Brain pericyte (primary cell): ENCODE results near the gene LSM11.

Experiments used
- DNase-seq: peaks from one replicate; pipeline ENCODE4 v3.0.0-alpha.2; 2012; ENCODE audit warnings: low read depth, low spot score

LSM11 gene

DNA sequence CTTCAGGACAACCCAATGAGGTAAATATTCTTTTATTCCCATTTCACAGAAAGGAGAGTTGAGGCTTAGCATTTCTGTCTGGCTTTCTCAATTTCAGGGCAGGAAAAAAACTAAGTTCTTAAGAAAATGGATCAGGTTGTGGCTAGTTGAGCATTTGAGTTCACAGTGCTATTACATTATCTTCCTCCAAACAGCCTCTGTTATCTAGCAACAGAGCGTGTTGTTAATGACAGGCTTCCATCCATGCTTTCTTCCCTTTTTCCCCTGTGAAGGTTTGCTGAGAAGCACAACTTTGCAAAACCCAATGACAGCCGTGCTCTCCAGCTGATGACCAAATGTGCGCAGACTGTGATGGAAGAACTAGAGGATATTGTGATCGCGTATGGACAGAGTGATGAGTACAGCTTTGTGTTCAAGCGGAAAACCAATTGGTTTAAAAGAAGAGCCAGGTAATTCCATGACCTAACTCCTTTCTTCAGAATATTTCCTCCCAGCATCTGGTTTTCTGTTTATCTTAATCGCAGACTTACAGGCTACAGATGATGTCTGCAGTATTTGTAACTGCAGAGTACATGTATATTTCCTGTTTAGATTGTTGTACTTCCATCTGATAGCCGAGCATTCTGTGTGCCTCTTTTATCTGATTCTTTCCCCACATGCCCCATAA is 10.8 kb upstream of the LSM11 start:
- DNase-seq, result no peak

GRCh38 chr5:157734436-157734835 is 9.1 kb upstream of the LSM11 start:
- DNase-seq, result no peak

GRCh38 chr5:157735991-157736390 is 7.5 kb upstream of the LSM11 start:
- no peak for DNase-seq

- no peak for DNase-seq
Observed at GRCh38 chr5:157739388-157740228, 3.9 kb upstream of the LSM11 start.

DNA sequence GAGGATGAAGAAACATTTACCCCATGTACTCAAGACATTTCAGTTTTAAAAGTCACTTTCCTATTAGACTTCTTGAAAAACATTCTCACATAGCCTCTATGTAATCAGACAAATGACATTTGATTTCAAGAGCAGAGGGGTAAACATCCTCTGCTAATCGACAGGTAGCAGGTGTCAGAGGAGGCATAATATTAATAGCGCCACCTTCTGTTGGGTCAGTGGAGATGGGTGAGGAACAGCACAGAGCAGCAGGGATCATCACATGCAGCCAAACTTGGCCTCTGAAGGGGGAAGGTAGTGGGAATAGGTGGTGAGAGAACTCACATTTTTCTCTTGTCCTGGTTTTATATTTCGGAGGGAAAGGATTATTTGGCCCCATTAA is 3.3 kb upstream of the LSM11 start:
- no peak for DNase-seq

GRCh38 chr5:157741131-157741530 is 2.4 kb upstream of the LSM11 start:
- DNase-seq, result no peak

- no peak for DNase-seq
Observed at GRCh38 chr5:157744051-157745011, 819 bp downstream of the LSM11 start.

- DNase-seq, result no peak
Observed at GRCh38 chr5:157745041-157745456, 1.5 kb downstream of the LSM11 start.

DNA sequence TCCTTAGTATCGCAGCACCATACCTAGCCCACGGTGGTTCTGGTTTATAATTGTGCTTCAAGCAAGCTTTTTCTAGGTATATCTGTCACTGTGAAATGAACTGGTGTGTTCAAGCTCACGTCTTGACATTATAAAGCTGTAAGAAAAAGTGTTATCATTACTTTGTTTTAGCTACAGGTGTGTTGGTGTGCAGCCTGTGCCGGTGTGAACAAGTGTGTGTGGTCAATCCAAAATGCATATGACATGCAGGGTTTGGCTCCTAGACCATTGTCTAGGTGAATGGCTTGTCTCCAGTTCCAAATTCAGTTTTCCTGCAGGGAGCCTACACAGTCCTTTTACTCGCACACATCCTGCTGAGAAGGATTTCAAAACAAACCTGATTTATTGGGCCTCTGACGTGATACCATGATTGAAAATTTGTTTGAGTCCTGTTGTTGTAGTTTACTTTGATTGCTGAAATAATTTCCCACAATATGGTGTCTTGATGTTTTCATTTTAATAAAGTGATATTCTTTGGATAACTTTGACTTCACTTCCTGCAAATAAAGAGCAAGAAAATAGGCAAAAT is 3.7 kb downstream of the LSM11 start:
- DNase-seq, result no peak

- DNase-seq, result no peak
Observed at GRCh38 chr5:157747766-157748700, 4.5 kb downstream of the LSM11 start.

DNA sequence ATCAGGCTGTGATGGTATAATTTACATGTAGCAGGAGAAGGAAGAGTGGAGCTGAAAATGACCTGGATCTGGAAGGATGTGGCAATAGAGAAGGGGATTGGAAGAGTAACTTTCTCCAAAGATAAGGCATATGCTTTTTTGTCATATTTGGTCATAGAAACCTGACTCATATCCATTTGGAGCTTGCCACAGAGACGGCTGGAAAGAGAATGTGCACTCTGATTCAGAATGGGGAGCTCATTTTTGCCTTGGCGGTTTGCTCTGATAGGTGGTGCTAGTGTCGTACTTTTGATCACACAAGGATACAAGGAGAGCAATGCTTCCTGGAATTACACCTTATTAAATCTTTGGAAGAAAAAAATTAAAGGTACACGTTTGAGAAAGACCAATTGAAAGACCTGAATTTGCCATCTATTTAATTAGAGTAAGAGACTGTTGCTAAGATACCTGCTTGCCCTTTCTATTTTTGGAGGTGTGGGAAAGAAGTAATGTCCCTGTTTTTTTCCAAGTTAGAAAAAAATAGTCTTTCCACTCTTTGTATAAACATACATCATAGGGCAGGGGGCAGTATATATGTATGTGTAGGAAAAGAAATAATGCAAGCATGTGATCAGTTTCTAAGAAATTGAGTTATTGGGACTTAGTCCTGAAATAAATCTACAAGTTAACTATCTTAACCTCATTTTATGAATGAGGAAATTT is 5.4 kb downstream of the LSM11 start:
- no peak for DNase-seq

DNA sequence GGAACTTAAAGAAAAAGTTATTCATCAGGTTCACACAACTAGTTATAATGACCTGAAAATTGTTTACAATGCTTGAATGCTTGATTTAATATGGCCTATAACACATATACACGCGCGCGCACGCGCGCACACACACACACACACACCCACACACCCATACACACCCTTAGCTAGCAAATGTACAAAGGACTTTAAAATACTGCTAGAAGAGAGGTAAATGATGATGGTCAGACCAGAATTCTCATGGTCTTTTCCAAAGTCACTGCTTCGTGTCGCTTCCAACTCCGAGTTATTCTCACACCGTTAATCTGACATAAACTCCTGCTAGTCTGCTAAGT is 5.9 kb downstream of the LSM11 start:
- no peak for DNase-seq

- DNase-seq, result no peak
Observed at GRCh38 chr5:157750320-157750719, 6.8 kb downstream of the LSM11 start.

DNA sequence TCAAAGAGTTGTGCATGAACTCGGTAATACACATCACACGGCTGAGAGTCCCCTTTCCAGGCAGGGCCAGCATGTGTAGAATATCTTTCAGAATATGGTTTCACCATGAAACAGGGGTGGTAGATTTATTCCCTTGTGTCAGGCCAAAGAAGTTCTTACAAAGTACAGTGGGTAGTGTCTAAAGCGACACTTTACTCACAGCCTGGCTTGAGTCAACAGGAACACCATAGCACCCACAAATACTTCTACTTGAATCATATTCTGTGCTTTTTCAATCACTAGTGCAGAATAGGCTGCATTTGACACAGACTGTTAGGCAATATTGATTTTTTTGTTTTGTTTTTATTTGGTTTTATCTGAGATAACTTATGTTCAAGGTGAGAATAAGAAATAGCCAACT is 12.6 kb downstream of the LSM11 start:
- DNase-seq, result no peak

DNA sequence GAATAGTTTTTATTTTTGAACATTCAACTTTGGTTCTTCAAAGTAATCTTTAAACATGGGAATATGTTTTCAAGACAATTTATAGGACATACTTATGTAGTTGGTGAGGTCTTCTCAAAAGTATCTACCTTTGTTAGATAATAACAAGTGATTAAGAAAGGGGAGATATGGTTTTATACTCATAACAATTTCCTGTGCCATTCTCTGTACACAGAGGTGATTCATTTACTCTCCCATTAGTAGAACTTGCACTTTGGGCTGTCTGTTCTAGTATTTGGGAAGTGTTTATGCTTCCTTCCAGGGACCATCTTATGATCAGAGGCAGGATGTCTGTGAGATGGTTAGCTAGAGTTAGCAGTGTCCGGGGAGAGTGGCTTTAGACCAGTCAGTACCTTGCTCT is 15.2 kb downstream of the LSM11 start:
- DNase-seq, result no peak

DNA sequence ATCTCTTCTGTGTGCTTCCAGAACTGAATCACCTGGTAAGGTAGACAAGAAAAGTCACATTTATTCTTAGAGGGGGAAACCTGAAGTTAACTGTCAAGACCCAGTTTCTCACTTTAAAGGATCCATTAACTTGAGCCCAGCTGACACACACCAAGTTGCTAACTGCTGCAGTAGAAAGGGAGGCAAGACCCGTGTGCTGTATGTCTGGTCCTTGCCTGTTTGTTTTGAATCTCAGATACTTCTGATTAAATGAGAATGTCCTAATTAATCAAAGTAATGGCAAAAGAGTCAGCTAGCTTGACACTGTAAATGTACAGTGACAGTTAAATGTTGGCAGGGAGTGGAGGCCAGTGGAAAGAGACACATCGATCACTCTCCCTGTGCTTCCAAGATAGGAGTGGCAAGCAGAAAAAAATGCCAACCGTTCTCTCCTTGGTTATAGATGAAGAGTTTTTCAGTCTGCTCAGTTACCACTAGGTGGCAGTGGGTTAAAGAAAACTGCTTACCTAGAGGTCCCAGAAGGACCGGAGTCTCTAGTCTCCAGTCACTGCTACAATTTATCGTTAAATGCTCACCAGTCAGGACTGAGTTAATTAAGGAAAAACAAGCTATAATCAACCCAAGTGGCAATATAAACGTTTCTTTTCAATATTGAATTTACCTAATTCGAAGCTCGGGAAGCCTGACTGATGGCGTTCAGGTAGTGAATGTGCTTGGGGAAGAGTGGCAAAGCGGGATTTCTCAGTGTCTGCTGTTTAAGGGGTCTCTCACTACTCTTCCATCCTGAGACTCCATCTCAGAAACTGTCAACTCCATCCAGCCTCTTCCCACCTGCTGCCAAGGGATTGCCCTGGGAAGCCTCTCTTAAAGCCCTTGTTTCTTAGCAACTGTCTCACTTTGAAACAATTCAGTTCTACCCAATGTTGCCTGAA is 18.4 kb downstream of the LSM11 start:
- no peak for DNase-seq

DNA sequence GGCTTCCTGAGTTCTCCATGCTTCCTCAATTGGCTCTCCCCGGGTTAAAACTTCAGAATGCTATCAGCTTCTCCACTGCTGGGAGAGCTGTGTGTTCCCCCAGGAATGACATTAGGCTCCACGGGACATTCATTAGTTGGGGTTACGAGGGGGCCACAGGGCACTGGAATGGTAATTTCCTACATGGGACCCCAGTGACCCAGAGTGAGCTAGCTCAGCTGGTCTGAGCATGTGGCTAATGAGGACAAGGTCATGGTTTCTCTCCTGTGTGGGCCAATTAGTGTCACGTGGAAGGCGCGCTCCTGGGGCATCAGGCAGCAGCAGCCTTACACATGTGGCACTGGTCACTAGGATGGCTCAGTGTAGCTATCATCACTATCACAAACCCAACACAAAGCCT is 21.0 kb downstream of the LSM11 start:
- no peak for DNase-seq

DNA sequence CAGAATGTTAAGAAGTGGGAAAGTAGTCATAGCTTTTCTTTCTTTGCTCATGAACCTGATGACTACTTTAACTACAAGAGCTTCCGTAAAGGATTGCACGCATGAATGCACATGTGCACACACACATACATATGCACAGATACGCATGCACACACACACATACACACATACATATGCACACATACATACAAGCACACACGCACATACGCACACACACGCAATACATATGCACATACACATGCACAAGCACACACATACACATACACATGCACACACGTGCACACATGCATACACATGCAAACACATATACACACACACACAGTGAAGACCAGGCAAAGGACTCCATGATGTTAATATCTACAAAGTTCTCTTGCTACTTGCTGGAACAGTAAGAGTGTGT is 22.9 kb downstream of the LSM11 start:
- no peak for DNase-seq

- no peak for DNase-seq
Observed at GRCh38 chr5:157766902-157767301, 23.4 kb downstream of the LSM11 start.
